HG03066 (cell line): ENCODE data around the gene ICA1.
"Not testable (repeated sequence)": the region's sequence is repeated elsewhere in the genome, so short reads cannot be mapped to it uniquely, and the experiment has no call there.

Source experiments
- ATAC-seq: cut with Tn5 transposase; IDR thresholded peaks from one replicate; pipeline ENCODE4 v1.9.1; 2021; ENCODE audit warnings: low read depth; ENCODE audit not compliant: unreplicated experiment

Gene ICA1

GRCh38 chr7:8112685-8113084 lies 149.3 kb downstream of the ICA1 start:
- no peak for ATAC-seq

GRCh38 chr7:8111282-8111960 lies 150.5 kb downstream of the ICA1 start:
- ATAC-seq = no peak

- no peak for ATAC-seq
Observed at GRCh38 chr7:8109196-8110022, 152.6 kb downstream of the ICA1 start.

- no peak for ATAC-seq
Observed at GRCh38 chr7:8105449-8106095, 156.4 kb downstream of the ICA1 start.

- ATAC-seq = no peak
Observed at GRCh38 chr7:8103282-8103681, 158.7 kb downstream of the ICA1 start.

- not testable (repeated sequence) for ATAC-seq
Observed at GRCh38 chr7:8101292-8101691, 160.7 kb downstream of the ICA1 start.

GRCh38 chr7:8094164-8095140 lies 167.5 kb downstream of the ICA1 start:
- no peak for ATAC-seq

- ATAC-seq = no peak
Observed at GRCh38 chr7:8092140-8092539, 169.8 kb downstream of the ICA1 start.

GRCh38 chr7:8089036-8089780 lies 172.8 kb downstream of the ICA1 start:
- ATAC-seq = no peak

GRCh38 chr7:8086239-8086638 lies 175.7 kb downstream of the ICA1 start:
- ATAC-seq = no peak

GRCh38 chr7:8085420-8085819 lies 176.5 kb downstream of the ICA1 start:
- ATAC-seq = no peak

GRCh38 chr7:8084836-8085235 lies 177.1 kb downstream of the ICA1 start:
- ATAC-seq = no peak

- no peak for ATAC-seq
Observed at GRCh38 chr7:8082762-8083161, 179.2 kb downstream of the ICA1 start.

- ATAC-seq = no peak
Observed at GRCh38 chr7:8078418-8078817, 183.5 kb downstream of the ICA1 start.

- no peak for ATAC-seq
Observed at GRCh38 chr7:8070451-8071180, 191.4 kb downstream of the ICA1 start.

GRCh38 chr7:8068892-8069686 lies 192.9 kb downstream of the ICA1 start:
- ATAC-seq = no peak

- ATAC-seq = no peak
Observed at GRCh38 chr7:8065356-8065813, 196.6 kb downstream of the ICA1 start.

GRCh38 chr7:8064828-8065227 lies 197.1 kb downstream of the ICA1 start:
- no peak for ATAC-seq
